OCI-M2 (cell line): ENCODE results near the gene SMAD4.

Experiments used
- DNase-seq: peaks from one replicate; lab custom pipeline; 2025; ENCODE audit not compliant: unreplicated experiment; lab: John Stamatoyannopoulos, UW

SMAD4 gene

DNA sequence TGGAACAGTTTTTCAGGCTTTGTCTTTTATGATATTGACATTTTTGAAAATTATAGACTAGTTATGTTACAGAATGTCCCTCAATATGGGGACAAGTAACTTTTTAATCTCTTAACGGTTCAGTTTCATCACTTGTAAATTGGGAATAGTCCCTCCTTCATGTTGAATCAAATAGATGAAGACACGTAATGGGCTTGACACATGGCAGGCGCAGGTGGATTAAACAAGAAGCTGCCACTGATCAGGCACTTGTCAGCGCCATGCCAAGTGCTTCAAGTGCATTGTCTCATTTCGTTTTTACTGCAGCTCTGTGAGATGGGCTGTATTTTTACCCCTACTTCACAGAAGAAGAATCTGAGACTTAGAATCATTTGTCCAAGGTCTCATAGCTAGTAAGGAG is 9.5 kb upstream of the SMAD4 start:
- no peak for DNase-seq

DNA sequence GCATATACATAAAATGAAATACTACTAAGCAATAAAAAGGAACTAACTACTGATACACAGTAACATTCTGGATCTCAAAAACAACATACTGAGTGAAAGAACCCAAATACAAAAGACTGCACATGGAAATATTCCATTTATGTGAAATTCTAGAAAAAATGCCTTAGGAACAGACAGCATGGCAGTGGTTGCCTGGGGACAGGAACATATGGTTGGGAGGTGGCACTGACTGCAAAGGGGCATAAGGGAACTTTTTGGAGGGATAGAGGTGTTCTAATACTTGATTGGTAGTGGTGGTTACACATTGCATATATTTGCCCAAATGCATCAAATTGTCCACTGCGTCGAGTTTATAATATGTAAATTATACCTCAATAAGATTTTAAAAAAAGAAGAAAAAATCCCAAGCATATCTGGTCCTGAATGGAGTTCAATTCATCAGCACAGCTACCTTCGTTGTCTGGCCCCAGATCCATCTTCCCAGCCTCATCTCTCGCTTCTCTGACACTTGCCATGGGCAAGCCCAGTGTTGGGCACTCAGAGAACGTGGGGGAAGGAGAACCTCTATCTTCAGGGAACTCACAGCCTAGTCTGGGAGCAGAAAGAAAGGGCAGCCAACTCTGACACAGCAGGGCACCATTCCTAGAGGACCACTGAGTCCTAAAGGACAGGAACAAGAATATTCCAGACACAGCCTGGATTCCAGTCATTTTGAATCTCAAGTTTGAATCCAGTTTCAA is 8.6 kb upstream of the SMAD4 start:
- no peak for DNase-seq

DNA sequence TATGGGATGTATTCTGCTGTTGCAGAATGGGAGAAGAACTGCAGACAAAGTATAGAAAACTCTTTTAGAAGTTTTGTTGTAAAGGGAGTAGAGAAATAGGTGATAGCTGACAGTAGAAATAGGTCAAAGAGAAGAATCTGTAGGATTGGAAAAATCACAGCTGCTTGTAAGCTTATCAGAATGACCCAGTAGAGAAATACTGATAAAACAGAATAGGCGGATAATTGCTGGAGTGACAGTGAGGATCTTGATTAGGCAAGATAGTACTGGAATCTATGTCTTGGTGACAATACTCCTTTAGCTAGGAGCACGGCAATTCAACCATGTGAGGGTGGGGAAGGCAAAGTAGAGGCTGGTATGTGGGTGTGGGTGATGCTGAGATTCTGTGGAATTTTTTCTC is 4.5 kb upstream of the SMAD4 start:
- no peak for DNase-seq

DNA sequence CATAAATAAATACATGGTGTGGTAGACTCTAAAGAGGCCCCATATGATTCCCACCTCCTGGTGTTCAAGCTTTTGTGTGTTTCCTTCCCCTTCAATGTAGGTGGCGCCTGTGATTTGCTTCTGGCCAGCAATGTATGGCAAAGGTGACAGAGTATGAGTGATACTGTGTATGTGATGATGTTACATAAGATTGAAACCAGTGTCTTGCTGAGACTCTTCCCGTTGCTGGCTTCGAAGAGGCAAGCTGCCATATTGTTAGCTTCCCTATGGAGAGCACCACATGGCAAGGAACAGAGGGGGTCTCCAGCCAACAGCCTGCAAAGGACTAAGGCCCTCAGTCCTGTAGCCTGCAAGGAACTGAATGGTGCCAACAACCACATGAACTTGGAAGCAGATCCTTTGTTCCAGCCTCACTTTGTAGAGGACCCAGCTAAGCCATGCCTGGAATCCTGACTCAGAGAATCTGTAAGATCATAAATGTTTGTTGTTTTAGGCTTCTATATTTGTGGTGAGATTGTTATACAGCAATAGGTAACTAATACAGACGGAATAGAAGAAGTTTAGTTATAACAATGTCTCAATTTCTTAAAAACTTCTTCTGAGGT is 1.7 kb upstream of the SMAD4 start:
- no peak for DNase-seq

DNA sequence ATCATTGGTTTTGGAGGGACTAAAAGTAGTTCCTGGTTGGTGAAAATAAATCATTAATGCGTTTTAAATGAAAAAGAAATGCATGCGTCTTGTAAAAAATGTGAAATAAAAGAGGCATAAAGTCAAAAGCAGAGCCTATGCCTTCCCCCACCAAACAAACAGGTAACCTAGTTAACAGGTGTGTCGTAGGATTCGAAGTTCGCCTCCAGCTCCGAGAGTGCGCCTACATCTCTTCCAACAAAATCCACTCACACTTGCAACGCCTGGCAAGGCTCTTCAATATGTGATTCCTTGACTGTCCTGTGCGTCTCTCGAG is 677 bp upstream of the SMAD4 start:
- DNase-seq, result no peak

DNA sequence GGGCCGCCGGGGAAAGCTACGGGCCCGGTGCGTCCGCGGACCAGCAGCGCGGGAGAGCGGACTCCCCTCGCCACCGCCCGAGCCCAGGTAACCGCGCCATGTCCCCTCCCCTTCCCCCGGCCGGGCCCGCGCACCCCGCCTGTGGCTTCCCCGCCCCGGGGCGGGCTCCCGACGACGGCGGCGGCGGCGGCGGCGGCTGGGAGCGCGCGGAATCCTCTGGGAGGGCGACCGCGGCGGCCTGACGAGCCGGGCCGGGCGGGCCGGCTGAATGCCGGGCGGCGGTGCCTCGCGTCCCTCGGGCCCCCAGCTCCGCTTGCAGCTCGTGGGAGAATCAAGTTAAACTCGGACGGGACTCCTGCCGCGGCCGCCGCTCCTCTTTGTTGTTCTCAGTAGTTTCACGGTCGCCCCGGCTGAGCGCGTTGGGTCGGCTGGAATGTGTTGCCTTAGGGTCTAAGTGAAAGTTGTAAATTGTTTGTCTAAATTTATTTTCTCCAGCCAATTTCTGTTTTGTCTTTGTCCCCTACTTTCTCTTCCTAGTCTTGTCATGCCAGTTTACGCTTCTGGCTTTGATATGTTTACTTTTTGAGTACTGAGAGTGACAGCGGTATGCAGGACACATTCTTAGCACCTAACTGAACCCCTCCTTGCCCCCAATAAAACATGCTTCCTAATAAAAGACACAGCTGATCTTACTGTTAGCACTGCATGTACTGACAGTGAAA is 685 bp downstream of the SMAD4 start:
- DNase-seq, result no peak

DNA sequence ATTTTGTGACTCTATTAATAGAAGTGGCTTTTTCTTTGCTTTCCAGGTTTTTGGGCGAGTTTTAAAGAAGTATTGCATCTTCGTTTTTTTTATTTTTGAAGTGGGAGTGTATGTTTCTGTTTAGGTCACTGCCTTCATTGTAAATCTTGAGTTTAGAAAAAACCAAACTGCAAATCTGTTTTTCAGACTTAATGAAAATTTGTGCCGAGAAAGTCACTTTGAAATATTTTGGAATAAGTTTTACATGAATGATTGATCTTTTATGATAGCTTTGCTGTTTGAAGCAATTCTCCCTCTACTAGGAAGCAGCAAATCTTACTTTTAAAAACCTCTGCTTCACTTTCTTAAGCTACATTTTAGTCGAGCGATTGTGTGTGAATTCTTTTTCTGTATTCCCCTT is 2.2 kb downstream of the SMAD4 start:
- no peak for DNase-seq

DNA sequence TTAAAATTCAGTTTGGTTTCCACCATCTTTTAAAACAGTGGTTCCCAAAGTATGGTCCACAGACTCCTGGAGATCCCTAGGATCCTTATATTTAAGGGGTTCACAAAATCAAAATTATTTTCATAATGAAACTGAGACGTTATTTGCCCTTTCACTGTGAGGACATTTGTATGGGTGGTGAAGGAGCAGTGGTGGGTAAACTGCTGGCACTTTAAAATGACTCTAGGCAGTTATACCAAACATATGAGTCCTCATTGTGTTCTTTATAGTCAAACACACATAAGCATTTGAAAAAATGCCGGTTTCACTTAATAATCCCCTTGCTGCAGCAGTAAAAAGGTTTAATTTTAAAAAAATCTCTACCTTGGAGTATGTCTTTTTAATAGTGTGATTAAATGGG is 7.2 kb downstream of the SMAD4 start:
- no peak for DNase-seq

DNA sequence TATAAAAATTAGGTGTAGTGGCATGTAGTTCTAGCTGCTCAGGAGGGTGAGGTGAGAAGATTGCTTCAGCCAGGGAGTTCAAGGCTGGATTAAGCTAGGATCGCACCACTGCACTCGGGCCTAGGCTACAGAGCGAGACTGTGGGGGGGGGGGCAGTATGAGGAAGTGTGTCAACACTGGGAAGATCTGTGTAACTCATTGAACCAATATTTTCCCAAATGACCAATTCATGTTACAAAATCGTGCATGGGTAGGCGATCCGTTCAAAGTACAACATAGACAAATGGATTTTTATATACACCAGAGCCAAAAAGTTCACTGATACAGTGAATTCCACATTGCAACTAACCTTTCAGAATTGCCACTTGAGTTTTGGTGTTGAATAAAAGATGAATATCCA is 8.1 kb downstream of the SMAD4 start:
- DNase-seq, result no peak

DNA sequence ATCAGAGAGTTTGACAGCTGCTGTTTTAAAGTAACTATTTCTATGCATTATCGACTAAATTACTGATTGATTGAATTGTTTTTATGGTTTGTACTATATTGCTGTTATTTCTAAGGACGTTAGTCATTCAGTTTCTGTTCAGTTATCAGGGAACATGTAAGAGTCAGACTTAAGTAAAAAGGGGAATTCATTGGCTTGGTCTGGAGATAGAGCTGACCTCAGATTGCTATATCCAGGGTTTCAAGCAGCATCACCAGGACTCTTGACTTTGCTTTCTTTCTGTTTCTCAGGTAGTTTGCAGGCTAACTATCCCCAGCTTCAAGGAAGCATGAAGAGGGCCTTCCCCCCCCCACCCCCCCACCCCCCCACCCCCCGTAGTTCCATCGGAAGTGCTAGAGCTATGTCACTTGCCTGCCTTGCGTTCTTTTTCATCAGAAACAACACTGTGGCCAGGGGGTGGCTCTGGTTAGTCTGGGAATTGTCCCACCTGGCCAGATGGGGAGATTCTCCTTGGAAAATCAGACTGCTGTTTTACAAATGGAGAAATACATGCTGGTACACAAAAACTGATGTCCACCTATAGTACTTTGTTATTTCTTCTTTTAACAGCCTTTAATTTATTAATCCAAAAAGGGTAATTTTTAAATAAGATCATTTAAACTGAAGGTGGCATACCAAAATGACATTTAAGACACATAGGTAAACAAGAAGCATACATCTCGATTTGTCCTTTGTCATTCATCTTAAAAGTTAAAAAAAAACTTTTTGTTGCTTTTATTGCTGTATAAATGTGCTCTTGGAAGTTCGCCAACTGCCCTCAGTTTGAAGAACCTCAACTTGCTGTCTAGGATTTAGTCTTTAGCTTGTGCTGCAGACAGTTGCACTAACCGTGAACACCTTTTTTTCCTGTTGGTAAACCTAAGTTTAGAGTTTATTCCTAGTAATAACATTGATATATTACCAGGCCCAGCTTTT is 9.4 kb downstream of the SMAD4 start:
- no peak for DNase-seq

DNA sequence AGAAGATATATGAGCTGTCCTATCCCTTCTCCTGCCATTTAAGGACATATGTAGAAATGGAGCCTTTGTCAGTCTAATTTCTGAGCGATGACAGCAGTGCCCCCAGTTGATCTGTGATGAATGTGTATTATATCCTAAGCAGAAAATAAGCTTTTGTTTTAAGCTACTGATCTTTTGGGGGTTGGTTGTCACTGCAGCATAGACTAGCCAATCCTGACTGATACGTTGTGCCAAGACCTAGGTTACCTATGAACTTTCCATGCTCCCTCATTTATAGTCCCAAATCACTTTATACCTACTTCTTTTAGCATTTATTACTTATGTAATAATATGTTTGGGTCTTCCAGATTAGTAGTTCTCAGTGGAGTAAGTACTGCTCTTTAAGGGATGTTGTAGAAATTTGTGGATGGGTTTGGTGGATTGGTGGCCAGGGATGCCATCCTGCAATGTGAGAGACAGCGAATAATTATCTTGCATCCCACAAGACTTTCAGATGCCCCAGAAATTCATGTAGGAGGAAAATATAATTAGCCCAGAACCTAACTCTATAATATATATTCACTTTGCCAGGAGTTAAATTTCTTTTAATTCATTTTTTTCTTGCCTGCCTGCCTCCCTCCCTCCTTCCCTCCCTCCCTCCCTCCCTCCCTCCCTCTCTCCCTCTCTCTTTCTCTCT is 11.8 kb downstream of the SMAD4 start:
- no peak for DNase-seq

DNA sequence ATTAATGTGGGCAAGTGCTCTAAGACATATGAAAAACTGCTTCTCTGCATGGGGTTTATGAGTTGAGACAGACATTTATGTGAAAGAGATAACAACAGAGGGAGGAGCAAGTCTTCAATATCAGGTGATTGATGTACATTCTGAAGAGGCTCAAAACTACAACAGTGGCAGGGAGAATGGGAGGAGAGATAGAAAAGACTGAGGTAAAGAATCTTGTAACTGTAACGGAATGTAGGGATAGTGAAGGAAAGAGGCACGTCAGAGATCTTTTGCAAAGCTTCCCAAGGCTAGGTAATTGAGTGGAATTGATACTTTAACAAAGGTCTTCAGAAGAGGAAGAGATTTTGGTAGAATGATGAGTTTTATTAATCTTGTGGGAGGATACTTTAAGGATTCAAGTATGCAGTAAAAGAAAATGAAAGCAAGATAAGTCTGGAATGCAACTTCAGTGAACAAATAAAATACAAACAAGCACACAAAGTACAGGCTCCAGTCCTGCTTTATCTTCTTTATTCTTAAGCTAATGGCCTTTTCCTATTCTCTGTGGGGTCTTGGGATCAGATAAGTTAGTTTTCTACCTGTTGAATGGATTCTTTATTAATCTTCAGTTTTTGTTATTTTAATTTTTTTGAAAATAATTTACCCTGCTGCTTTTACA is 15.0 kb downstream of the SMAD4 start:
- DNase-seq, result no peak

DNA sequence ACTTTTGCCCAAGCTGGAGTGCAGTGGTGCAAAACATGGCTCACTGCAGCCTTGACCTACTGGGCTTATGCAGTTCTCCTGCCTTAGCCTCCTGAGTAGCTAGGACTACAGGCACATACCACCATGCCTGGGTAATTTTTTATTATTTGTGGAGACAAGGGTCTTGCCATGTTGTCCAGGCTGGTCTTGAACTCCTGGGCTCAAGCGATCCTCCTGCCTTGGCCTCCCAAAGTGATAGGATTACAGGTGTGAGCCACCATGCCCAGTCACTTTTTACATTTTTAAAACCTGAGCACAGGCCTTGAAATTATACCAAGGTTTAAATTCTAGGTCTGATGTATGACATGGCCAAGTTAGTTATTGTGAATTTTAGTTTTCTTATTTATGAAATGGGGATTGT is 18.2 kb downstream of the SMAD4 start:
- DNase-seq, result no peak

DNA sequence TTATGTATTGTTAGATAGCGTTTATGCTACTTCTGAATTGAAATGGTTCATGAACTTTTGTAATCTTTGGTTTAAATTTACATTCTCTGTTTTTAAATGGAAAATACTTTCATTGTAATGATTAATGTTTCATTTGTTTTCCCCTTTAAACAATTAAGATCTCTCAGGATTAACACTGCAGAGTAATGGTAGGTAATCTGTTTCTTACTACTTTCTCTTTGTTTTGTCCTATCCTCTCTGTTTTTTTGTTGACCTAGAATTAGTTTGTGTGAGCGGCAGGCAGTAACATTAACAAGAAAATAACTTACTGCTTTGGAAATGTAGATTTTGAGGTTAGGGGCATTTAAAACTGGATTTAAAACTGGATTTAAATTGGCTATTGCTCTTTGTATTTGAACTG is 19.1 kb downstream of the SMAD4 start:
- DNase-seq, result no peak

DNA sequence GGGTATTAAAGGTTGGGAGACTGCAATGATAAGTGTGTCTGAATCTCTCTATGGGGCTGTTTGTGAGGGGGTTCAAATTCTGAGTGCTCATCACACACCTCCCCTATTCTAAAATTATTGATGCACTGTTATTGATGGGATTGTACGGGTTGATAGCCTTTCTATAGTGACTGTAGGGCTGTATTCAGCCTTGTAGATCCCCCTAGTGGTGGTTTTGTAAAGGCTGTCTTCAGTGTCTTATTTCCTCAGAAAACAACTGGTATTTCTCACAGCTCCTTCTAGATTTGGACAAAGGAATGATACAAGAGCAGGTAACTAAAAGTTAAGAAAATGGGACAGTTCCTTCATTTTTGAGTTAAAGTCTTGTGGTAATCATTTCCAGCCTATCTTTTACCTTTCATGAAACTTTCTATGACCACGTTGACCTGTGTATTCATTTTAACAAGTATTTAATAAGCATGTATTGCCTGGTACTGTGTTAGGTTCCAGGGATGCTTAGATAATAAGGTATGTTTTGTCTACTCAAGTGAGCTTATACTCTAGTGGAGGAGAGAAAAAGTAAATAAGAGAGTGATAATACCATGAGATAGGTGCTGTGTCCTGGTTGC is 21.2 kb downstream of the SMAD4 start:
- DNase-seq, result no peak

DNA sequence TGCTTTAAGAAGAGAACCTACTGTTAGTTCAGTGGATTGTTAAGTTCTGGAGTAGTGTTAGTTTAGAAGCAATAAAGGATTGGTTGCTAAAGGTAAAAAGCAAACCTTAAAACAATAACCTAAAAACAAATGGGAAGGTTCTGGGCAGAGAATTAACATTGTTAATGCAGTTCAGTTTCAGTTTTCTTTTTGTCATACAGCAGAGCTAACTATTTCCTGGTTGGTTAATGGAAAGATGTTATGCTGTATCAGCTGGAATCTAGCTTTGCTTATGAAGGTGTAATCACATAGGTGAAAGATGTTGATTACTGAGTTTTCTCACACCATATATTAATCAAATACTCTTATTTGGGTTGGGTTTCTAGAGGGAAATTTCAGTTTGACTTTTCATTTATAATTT is 23.8 kb downstream of the SMAD4 start:
- no peak for DNase-seq

DNA sequence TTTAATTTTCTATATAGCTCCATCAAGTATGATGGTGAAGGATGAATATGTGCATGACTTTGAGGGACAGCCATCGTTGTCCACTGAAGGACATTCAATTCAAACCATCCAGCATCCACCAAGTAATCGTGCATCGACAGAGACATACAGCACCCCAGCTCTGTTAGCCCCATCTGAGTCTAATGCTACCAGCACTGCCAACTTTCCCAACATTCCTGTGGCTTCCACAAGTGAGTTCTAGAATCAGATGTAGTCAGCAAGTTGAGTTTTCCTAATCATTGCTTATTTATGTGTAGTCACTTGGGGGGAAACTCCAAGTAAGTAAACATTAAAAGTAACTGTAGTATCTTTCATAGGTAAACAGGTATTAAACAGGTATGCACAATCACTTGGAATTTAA is 24.8 kb downstream of the SMAD4 start:
- no peak for DNase-seq

DNA sequence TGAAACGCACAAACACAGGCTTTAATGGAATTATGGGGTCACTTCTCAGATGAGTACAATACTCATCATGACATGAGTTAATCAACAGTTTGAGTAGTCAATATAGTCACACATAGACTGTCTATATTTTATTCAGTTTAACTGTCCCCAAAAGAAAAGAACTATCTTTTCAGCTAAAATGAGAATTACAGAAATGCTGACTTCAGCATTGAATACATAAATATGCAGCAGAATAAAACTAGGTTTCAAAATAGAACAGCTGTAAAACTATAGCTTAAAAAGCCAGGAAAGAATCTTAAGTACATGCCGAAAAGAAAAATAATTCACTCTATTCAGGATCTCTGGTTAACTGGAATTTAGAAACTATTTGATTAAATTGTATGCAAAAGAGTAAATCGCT is 30.0 kb downstream of the SMAD4 start:
- DNase-seq, result no peak

DNA sequence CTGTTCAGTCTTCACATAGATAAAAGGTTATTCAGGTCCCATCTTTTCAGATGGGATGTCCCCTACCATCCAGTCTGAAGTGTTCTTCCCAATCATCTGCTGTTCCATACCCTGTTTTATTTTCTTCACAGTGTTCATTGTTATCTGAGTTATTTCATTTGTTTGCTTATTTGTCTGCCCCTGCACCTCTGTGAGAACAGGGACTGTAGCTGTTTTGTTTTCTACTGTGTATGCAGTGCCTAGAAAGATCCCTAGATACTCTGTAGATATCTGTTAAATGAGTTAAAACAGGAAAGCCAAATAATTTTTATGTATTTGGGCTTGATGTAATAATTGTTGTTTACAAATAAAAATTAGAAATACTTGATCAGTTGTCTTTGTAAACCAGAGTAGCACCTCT is 34.2 kb downstream of the SMAD4 start:
- no peak for DNase-seq

DNA sequence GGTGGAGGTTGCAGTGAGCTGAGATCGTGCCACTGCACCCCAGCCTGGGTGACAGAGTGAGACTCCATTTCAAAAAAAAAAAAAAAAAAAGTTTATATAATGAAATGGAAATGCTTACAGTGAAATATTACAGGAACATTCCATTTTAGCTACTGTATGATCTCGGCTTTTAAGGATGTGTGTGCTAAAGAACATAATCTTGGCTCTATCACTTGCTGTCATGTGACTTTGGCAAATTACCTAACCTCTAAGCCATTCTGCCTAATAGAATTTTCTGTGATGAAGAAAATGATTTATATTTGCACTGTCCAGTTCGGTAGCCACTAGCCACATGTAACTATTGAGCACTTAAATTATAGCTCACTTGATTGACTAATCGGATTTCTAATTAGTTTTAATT is 36.3 kb downstream of the SMAD4 start:
- no peak for DNase-seq
